ENCODE results near the gene SRA1. TPM values are rescaled to one million over a fixed set of nuclear protein-coding genes. Genes with fewer than 3 reads are reported as not detected.

SRA1 gene
- total and polyA plus RNA-seq, 2 of the 4 experiments (the other 2 are of a cell fraction), result 52.9 to 54.8 TPM

DNA sequence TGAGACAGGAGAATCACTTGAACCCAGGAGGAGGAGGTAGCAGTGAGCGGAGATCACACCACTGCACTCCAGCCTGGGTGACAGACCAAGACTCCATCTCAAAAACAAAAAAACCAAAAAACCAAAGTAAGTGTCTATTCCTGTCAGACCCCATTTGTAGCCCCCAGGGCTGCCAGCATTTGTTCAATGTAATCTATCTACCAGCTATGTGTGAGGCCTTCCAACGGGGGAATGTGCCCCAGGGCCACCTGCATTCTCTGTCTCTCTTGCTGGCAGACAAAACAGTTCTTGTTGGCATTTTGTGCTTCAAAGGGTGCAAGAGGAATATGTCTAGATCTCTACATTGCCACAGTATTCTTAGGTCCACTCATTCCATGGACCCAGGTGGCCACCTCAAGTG, 41.6 kb upstream of the SRA1 start:
- Histone ChIP-seq H3K9me1 (ENCODE audit: insufficient read depth, low read length) (no peaks in the 10 kb centered on the region), H4K91ac (ENCODE audit: insufficient read depth, low read depth, low read length) (no peak overlapping the region), H3K4me2 (ENCODE audit: low read depth, low read length) (no peak overlapping the region), H3K4me1 (ENCODE audit: control insufficient read depth, insufficient read depth, low read length) (peaks cover 2% of the 10 kb centered on the region), H3K9me3 (ENCODE audit: control insufficient read depth, insufficient read depth, low read length) (no peaks in the 10 kb centered on the region), H3K27ac (ENCODE audit: insufficient read depth, low read length) (no peak overlapping the region), H3K4me3 (ENCODE audit: insufficient read depth, low read depth, low read length) (no peak overlapping the region), H3K14ac (replicated peaks; ENCODE audit: low read depth, low read length) (no peak overlapping the region), H3K18ac (ENCODE audit: low read depth, low read length) (no peak overlapping the region), H3K79me1 (ENCODE audit: low read depth in 1 of 2, low read length in 2 of 2) (no peaks in the 10 kb centered on the region), H3K36me3 (ENCODE audit: control insufficient read depth, insufficient read depth, low read length) (no peaks in the 10 kb centered on the region), H3K27me3 (ENCODE audit: control insufficient read depth, insufficient read depth, low read length) (peaks cover 2% of the 10 kb centered on the region), H4K5ac (ENCODE audit: low read depth, low read length) (no peak overlapping the region), H2BK20ac (ENCODE audit: low read depth, low read length) (no peak overlapping the region), H2AK5ac (ENCODE audit: low read depth, low read length) (no peak overlapping the region), H2BK120ac (ENCODE audit: low read depth, low read length) (no peak overlapping the region), H3K23ac (ENCODE audit: low read depth, low read length) (no peak overlapping the region), H3K4ac (ENCODE audit: low read depth, low read length) (no peak overlapping the region), H4K8ac (ENCODE audit: low read depth in 2 of 2, low read length in 2 of 2) (no peak overlapping the region), H3K56ac (ENCODE audit: extremely low read depth, insufficient read depth, low read length) (no peak overlapping the region), H2AK9ac (replicated peaks; ENCODE audit: low read depth, low read length, poor library complexity) (peak overlapping the region; percentile 8), H4K20me1 (ENCODE audit: insufficient read depth, low read length) (no peaks in the 10 kb centered on the region), H3K9ac (ENCODE audit: low read depth, low read length) (no peak overlapping the region), H2BK15ac (ENCODE audit: low read depth, low read length) (no peak overlapping the region), H2AFZ (replicated peaks; ENCODE audit: low read length, poor library complexity) (no peak overlapping the region), H2BK5ac (ENCODE audit: low read depth, low read length, poor library complexity, severe bottlenecking) (no peak overlapping the region)
- dilution Hi-C loops (cut with HindIII; ENCODE audit: low sequenced_read_pairs, unreplicated experiment), result no loop called here
- no peak for DNase-seq
- in situ Hi-C loops (cut with MboI; ENCODE audit: low sequenced_read_pairs), result no loop called here
- ChIA-PET CTCF (interaction anchor here (1.3 kb wide), 1 partner anchor 36 kb away, joined by 3 read pairs; no protein-coding TSS in a partner anchor), POLR2A (ENCODE audit: unreplicated experiment) (no interaction called here)
- intact Hi-C loops (cut with micrococcal nuclease), result no loop called here
- ATAC-seq (ENCODE audit: low read depth), result no peak
- BruUV-seq (replicated peaks), result no TSS peak
- TF ChIP-seq MAZ (IDR thresholded peaks at IDR 0.05; ENCODE audit: borderline replicate concordance, low read depth, low read length) (no peak), MAFK (IDR thresholded peaks at IDR 0.05; ENCODE audit: low read depth, low read length) (no peak), CHD1 (IDR thresholded peaks at IDR 0.05; ENCODE audit: low read depth, low read length) (no peak), MXI1 (IDR thresholded peaks at IDR 0.05; ENCODE audit: borderline replicate concordance, low read depth, low read length) (no peak), POLR2A (IDR thresholded peaks at IDR 0.05; ENCODE audit: low read depth, low read length) (no peak), RCOR1 (IDR thresholded peaks at IDR 0.05; ENCODE audit: insufficient replicate concordance, low read length) (no peak), RFX5 (IDR thresholded peaks at IDR 0.05; ENCODE audit: low read depth, low read length) (no peak), FOS (IDR thresholded peaks at IDR 0.05; ENCODE audit: low read depth, low read length) (no peak), SMC3 (IDR thresholded peaks at IDR 0.05; ENCODE audit: low read depth, low read length) (no peak), CEBPB (IDR thresholded peaks at IDR 0.05; ENCODE audit: low read depth, low read length) (no peak), RAD21 (IDR thresholded peaks at IDR 0.05; ENCODE audit: low read length) (no peak), BHLHE40 (IDR thresholded peaks at IDR 0.05; ENCODE audit: low read depth, low read length) (no peak), NFE2L2 (IDR thresholded peaks at IDR 0.05; ENCODE audit: low read depth, low read length) (no peak)
- TF ChIP-seq, protein P1, sequence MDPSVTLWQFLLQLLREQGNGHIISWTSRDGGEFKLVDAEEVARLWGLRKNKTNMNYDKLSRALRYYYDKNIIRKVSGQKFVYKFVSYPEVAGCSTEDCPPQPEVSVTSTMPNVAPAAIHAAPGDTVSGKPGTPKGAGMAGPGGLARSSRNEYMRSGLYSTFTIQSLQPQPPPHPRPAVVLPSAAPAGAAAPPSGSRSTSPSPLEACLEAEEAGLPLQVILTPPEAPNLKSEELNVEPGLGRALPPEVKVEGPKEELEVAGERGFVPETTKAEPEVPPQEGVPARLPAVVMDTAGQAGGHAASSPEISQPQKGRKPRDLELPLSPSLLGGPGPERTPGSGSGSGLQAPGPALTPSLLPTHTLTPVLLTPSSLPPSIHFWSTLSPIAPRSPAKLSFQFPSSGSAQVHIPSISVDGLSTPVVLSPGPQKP (IDR thresholded peaks at IDR 0.05; ENCODE audit: borderline replicate concordance, low read depth, low read length), result no peak
- TF ChIP-seq, protein P2, sequence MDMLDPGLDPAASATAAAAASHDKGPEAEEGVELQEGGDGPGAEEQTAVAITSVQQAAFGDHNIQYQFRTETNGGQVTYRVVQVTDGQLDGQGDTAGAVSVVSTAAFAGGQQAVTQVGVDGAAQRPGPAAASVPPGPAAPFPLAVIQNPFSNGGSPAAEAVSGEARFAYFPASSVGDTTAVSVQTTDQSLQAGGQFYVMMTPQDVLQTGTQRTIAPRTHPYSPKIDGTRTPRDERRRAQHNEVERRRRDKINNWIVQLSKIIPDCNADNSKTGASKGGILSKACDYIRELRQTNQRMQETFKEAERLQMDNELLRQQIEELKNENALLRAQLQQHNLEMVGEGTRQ (IDR thresholded peaks at IDR 0.05; ENCODE audit: low read depth, low read length), result no peak
- TF ChIP-seq, protein P3, sequence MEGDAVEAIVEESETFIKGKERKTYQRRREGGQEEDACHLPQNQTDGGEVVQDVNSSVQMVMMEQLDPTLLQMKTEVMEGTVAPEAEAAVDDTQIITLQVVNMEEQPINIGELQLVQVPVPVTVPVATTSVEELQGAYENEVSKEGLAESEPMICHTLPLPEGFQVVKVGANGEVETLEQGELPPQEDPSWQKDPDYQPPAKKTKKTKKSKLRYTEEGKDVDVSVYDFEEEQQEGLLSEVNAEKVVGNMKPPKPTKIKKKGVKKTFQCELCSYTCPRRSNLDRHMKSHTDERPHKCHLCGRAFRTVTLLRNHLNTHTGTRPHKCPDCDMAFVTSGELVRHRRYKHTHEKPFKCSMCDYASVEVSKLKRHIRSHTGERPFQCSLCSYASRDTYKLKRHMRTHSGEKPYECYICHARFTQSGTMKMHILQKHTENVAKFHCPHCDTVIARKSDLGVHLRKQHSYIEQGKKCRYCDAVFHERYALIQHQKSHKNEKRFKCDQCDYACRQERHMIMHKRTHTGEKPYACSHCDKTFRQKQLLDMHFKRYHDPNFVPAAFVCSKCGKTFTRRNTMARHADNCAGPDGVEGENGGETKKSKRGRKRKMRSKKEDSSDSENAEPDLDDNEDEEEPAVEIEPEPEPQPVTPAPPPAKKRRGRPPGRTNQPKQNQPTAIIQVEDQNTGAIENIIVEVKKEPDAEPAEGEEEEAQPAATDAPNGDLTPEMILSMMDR (conservative IDR thresholded peaks at IDR 0.05; ENCODE audit: low read depth, low read length), result no peak
- no CpG with 5 or more reads among the region's 2 CpGs for WGBS, 2 experiments (ENCODE audit: extremely low coverage in 2 of 2, insufficient read length in 1 of 2)

Data from IMR-90 (cell line).